ELF-1 (cell line): Measurements from ENCODE around the gene NIT1.
"Not testable (repeated sequence)": the region's sequence is repeated elsewhere in the genome, so short reads cannot be mapped to it uniquely, and the experiment has no call there.

ENCODE experiments used
- DNase-seq: peaks from one replicate; pipeline ENCODE4 v3.0.0-alpha.2; 2016; ENCODE audit warnings: low read depth, low spot score

Gene NIT1

DNA sequence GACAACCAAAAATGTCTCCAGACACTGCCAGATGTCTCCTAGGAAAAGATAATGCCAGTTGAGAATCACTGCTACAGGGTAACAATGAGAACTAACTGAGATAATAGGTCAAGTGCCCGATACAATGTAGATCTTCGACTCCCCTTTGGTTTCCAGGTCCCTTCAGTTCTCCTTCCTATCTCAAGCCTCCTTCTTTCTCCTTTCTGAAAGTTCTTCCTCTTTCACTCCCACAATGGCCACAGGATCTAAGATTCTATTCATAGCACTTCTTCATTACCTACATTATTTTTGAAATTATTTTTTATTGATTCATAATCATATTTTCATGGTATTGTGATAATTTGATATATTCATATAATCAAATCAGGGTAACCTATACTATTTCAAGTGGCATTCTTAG is 6.4 kb upstream of the NIT1 start:
- no peak for DNase-seq

DNA sequence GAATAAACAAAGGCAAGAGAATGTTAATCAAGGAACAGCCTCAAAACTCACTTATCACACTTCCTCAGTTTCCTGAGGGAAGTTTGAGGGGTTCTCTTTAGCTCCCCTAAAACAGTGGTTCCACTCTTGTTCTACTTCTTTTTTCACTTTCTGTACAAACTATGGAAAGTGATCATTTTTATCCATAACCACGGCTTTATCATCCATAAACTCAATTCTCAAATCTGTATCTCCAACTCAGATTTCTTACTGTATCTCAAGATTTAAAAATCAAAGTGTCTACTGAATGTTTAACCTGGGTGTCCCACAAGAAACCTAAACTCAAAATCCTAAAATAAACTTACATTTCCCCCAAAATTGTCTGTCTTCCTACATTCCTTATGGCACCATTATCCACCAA is 4.0 kb upstream of the NIT1 start:
- DNase-seq, result no peak

DNA sequence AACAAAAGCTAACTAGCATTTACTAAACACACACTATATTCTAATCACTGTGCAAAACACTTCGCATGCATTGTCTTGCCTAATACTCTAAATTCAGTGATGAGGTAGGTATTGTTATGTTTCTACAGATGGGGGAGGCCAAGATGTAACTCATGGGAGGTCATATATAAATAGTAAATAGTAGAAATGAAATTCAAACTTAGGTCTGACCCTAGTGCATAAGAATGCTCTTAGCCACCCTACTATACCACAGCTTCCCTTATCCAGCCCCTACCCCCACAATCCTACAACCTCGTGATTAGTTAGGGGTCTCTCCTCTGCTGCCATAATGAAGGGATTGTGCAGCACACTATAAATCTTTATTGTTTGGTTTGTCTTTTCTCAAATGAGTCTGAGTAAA is 3.3 kb upstream of the NIT1 start:
- DNase-seq, result no peak

DNA sequence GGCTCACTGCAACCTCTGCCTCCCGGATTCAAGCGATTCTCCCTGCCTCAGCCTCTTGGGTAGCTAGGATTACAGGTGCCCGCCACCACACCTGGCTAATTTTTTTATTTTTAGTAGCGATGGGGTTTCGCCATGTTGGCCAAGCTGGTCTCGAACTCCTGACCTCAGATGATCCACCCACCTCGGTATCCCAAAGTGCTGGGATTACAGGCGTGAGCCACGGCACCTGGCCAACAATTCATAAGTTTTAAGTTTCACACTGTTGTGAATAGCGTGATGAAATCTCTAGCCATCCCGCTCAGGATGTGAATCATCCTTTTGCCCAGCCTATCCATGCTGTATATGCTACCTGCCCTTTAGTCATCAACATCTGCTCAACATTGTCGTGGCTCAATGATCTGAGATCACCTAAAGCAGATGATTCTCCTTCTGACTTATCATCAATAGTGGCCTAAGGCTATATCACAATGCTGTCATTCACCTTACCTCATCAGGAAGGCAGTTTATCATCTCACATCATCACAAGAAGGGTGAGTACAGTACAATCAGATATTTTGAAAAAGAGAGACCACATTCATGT is 2.7 kb upstream of the NIT1 start:
- DNase-seq, result no peak

DNA sequence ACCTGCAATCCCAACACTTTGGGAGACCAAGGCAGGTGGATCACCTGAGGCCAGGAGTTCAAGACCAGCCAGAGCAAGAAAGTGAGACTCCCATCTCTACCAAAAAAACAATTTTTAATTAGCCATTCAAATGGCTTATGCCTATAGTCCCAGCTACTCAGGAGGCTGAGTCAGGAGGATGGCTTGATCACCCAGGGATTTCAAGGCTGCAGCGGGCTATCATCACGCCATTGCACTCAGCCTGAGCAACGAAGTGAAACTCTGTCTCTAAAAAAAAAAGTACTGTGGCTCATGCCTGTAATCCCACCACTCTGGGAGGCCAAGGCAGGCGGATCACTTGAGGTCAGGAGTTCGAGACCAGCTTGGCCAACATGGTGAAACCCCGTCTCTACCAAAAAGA is 1.9 kb upstream of the NIT1 start:
- DNase-seq, result not testable (repeated sequence)

DNA sequence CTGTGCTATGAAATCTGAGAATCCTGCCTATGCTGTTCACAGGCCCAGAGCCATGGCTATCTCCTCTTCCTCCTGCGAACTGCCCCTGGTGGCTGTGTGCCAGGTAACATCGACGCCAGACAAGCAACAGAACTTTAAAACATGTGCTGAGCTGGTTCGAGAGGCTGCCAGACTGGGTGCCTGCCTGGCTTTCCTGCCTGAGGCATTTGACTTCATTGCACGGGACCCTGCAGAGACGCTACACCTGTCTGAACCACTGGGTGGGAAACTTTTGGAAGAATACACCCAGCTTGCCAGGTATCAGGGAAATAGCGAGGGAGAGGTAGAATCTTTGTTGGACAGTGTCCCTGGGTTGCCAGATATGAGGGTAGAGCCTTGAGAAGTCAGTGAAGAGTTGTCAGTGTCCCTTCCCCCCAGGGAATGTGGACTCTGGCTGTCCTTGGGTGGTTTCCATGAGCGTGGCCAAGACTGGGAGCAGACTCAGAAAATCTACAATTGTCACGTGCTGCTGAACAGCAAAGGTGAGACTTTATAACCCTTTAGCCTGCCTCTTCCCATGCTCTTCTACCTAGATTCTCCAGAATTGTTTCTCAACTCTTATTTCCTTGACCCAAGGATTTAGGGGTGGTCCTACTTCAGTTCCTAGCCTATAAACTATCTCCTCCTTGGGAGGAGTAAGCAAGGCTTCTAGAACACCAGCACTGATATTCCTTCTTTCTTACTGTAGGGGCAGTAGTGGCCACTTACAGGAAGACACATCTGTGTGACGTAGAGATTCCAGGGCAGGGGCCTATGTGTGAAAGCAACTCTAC is 1.4 kb downstream of the NIT1 start:
- DNase-seq, result peak; percentile 72

DNA sequence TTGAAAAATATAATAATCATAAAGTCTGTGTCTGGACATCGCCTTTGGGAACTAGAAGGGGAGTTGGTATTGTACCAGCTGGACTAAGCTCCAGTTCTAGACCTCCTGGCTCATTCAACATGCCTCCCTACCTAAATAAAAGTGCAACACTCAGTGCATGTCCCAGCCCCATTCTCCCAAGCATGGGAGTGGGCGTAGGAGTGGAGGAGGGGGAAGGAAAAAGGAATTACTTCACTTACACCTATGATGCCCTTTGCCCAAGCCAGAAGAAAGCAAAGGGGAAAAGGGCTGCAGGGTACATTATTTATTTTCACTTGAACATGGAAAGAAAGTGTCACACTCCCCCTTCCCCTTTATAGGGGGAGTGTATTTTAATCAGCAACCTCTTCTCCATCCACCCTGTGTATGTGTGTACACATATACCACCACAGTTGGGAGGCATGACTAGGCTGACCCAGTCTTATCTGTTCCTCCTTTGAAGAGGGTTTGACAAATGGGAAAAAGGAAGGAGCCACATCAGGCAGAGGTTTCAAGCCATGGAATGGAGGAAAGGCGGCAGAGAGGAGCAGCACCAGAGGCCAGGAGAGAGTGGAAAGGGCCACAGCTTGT is 3.2 kb downstream of the NIT1 start:
- DNase-seq, result no peak

DNA sequence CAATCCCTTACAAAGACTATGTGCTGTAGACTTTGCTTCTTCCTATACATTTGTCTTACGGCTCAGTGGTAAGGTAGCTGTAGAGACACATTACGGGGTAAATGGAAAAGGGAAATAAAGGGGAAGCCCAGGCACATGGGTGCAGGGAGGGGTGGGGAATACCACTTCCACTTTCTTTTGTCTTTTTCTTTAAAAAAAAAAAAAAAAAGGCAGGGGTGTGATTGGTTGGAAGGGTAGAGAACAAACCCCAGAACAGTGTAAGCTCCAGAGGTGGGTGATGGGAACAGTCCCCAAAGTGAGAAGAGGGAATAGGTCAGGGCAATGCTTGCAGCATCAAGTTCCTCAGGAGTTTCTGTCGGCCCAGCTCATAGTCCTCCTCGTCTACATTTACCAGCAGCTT is 3.9 kb downstream of the NIT1 start:
- no peak for DNase-seq

DNA sequence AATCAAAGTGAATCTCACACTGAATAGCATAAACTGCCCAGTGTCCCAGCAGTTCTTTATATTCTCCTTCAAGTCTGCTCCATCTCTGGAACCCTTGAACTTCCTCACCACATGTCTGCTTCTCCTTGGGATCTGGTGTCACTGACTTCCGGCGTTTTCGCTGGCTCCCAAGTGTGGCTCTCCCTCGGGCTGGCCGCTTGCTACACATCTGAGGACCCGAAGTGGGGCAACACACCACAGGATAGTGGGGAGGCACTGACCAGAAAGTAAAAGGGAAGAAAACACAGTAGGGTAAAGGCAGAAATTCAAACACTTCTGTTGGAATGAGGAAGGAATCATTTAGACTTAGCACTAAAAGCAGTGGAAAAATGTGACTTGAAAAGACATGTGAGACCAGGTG is 5.1 kb downstream of the NIT1 start:
- DNase-seq, result no peak

DNA sequence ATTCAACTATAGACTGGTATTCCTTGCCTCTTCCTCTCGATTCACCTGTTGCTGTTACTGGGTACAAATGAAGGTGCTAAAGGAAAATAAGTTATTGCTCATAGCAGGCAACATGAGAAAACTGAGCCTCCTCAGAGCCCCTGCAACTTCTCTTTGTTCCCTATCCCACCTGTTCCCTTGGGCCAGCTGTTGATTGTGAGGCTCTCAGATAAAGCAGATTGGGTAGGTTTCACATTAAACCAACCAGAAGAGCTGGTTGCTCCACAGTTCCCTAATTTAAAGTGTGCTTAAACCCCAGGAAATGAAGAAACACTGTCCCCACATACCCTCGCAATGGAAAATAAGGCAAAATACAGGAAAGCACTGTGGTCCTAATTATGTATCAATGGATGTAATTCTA is 9.7 kb downstream of the NIT1 start:
- DNase-seq, result no peak

DNA sequence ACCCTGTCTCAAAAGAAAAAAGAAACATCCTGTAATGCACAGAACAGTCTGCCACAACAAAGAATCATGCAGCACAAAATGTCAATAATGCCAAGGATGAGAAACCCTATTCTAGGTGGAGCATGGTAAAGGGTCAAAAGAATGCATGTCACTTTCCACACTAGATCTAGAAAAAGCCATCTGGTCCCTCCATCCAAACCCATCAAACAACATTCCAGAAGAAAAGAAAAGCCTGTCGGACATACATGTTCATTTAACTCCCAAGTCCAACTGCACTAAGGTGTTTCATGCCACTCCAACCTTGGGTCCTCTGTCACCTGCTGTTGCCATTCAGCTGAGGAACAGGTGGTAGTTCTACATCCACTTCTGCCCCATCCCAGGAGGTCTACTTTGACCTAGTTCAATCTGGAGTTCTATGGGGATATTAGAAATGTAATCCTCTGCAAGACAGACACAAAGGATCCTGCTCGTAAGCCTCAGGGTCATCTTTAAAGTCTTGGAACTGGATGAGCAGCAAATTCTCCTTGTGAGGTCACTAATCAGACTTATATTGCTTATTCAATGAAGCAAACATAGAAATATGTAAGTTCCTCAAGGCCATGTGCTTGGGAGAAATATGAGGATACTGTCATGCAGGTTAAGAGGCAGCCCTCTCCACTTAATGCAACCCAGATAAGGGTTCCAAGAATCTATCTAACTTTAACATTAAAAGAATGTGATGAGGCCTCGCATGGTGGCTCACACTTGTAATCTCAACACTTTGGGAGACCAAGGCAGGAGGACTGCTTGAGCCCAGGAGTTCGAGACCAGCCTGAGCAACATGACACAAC is 10.9 kb downstream of the NIT1 start:
- no peak for DNase-seq

DNA sequence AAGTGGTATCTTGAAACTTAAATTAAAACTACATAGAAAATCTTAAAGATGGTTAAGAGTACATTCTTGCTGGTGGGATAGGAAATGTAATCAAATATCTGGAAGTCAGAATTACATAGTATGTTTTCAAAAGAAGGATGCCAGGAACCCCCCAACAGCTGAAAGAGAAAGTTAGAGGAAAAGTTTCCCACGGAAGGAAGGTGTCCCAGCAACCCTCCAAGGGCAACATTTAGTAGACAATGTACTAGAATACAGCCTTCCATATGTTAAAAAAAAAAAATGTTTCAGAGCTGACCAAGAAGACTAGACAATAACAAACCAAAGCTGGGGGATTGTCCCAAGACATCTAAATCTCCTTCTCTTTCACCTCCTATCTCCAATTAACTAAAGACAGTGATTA is 12.4 kb downstream of the NIT1 start:
- no peak for DNase-seq

DNA sequence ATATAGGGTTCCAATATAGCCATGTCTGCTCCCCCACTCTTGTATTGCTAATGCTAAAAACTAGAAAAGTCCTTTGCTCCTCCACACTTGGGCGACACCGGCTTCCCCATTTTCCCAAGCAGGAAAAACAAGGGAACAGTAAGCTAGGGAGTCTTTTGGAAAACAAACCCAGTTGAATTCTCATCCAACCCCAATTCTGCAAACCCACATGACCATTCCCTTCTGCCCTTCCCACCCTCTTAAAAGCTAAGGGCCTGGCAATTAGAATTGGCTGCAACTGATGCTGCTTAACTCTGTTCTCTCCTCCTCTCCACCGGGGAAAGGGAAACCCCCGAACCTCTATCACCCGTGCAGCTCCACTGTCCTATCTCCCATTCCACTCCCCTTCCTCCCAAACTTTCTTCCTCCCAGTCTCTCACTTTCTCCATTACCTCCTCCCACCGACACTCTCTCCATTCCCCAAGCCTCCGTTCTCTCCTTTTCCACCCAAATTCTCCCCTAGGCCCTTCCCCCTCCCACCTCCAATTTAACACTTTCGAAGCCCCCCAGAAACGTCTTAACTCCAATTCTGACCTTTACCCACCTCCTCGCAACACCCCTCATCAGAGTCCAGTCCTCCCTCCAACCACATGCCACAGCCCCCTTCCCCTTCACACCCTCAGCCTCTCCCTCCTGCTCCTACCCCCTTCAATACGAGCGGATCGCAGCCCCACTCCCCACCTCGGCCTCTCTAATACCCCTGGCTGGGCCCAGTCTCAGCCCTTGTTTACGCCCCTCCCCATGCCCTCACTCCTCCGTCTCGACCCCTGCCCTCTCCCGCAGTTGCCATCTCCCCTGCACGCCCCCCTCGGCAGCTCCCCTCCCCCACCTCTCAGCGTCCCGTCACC is 13.9 kb downstream of the NIT1 start:
- DNase-seq, result peak; percentile 16

DNA sequence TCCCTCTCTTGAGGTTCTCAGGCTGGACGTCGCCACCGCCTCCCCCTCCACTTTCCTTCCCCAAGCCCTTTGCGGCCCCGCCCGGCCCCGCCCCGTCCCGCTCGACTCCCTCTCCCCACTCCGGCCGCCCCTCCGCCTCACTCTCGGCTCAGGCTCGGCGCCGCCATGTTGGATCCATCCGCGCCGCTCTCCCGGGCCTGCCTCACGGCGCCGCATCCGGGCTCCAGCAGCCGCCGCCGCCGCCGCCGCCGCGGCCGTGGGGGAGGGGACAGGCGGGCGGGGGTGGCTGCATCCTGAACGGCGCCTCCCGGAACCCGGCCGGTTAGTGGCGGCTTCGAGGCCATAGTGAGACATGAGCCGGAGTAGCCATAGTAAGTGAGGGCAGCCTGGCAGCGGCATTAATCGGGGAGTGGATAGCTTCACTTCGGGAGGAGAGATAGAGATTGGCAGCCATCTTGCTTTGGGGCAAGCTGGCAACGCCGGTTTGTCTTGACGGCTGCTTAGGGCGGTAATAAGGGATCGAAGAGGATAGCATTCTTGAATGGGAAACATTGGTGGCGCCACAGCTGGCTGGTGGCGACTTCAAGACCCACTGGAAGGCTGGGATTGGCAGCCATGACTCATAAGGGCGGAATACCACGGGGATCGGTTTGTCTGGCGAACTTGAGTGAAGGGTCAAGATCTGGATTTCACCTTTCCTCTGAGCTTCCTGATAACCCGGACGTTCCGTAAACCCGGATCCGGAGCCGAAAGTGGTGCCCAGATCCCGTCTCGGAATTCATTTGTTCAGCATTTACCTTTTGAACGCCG is 14.7 kb downstream of the NIT1 start, which contains the start of gene DEDD:
DEDD (minus strand) TSS at position 258 of the 810 bp plus-strand sequence. CDS start 8,205 bp downstream, outside the sequence.
- peak; percentile 99 for DNase-seq

DNA sequence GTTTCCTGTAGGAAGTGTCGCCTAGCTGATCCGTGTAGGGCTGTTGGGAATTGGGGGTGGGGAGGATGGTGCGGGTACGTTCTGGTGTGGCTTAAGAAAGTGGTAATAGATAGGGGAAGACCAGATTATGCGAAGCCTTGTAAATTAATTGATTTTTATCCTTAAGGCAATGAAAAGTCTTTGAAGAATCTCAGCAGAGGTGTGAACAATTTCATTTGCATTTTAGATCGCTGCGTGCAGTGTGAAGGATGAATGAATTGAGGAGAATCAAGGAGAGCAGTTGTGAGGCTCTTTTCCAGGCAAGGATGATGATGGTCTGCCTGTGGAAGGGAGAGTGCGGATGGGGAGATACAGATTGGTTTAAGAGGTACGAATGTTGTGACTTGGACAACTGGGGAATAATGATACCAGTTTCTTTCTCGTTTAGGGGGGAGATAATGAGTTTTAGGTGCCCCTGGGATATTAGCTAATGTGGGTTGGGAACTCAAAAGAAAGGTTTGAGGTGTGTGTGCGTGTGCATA is 15.4 kb downstream of the NIT1 start:
- no peak for DNase-seq

DNA sequence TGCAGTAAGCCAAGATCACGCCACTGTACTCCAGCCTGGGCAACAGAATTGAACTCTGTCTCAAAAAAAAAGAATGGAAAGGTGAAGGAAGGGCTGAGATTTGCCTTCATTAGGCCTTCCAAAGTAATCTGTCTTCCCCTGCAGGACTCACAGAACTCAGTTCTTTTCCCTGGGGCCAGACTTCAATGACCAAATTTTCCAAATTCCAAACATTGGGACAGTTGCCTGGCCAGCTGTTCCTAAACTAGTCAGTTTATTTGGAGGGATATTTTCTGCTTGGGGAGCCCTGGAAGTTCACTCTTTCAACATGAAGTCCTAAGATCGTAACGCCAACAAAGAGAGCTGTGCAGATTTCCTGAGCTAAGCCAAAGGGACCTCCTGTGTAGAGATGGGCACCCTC is 20.0 kb downstream of the NIT1 start:
- DNase-seq, result peak; percentile 66

DNA sequence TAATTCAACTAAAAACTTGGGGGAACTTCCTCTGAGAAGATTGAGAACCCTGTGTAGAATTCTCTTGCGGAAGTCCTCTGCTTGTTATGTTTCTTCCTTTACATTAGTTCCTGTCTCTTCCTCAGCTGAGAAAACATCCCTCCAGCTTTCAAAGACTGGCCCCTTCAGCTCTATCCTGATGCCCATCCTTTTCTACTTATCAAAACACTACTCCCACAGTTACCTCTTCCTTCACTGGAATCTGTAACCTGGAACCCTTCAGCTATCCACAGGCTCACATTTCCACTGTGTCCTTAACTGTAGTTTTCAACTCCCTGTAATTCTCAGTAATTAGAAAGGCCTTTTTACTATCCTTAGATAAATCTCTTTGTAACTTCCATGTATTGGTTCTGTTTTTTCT is 20.5 kb downstream of the NIT1 start:
- no peak for DNase-seq

DNA sequence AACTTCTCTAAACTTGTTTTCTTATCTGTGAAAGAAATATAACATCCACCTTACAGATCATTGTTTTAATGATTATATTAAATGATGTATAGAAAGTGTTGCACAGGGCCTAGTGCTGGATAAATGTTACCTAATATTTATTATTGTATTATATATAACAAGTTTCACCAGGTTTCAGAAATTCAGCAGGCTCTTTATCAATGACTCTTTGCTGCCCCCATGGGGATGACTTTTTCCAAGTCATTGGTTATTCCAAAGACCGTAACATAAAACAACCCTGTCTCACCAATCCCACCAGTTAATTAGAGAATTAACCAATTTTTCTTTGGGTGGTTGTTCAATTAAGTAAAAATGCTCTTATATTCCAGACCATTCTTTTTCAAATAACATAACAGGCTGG is 21.9 kb downstream of the NIT1 start:
- no peak for DNase-seq

DNA sequence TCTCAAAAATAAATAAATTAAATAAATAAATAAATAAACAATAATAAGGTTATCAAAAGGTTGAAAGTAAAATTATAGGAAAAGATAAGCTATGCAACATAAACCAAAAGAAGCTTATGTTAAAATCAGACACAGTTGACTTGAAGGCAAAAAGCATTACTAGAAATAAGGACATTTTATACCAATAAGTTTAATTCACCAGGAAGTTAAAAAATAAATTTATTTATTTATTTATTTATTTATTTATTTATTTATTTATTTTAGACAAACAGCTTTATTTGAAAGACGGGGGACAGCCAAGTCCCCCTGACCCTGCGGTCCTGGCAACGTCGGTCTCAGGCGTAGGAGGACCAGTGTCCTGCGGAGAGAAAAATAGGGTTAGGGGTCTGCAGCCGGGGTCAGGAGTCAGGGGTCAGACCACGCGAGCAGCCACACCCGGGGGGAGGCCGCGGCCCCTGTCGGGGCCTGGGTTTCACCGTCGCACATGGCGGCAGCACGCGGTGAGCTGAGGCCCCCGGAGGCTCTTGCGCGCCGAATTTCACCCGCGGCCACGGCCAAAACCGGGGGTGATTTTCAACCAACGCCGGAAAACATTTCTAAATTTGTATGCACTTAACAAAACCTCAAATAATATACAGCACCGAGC is 23.0 kb downstream of the NIT1 start:
- no peak for DNase-seq

DNA sequence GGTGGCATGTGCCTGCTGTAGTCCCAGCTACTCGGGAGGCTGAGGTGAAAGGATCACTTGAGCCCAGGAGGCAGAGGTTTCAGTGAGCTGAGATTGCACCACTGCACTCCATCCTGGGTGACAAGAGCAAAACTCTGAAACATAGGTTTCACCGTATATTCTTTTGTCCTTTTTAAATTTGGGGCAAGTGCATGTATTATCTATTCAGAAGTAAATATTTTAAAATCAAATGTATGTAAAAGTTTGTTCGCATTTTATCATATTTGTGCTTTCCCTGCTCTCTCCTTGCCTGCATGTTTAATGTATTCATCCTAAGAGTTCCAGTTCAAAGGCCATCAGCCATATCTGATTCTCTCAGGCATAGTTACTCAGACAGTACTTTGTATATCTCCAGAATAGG is 27.9 kb downstream of the NIT1 start:
- no peak for DNase-seq
